Amygdala (tissue), 56 donors: Measurements from ENCODE around the gene PDE11A.
A peak's percentile ranks its signal among the peaks of the same experiment; 100 is the strongest.
"Not testable (repeated sequence)": the region's sequence is repeated elsewhere in the genome, so short reads cannot be mapped to it uniquely, and the experiment has no call there.

ENCODE experiments used
- DNase-seq, 56 donors: peaks; one replicate each; lab custom pipeline; 2025; lab: John Stamatoyannopoulos, UW

PDE11A gene

DNA sequence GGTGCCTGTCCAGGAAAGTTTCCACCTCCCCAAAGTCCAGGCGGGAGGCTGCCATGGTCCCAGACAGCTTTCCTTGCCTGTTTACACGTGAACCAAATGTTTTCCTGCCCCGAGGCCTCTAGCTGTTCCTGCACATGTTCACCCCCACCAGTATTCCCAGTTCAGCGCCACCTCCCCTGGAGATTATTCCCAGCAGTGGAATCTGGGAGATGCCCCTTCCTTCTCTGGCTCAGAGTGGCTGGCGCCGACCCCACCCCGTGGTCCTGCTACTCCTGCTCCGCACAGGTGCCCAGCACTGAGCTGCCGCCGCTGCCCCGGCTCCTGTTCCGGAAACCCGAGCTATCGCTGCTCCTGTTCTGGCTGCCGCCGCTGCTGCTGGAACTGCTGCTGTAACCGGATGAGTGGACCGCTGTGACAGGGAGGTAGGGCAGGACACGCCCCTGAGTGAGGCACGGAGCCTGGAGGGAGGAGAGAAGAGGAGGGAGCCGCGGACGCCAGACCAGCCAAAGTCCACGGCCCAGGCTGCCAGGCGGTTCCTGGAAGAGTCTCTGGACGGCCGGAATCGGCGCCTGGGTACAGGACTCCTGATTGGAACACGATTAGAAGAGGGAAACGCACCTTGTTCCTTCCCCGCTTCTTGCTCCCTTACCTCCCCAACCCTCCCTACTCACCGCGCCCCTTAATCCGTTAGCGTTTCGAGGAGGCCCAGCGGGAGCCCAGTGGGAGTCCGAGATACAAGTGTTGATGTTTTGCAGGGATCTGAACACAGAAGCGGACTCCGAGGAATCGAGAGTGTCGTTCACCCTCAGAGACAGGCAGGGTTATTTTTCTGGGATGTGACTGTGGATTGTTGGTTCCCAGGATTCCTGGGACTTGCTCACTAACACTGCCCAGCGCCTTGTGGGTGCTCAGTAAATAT, at the start of gene PDE11A:
PDE11A (minus strand) TSS at position 395 of the 919 bp plus-strand sequence; CDS start at position 55, 340 bp downstream.
- peak in 24 of 56 donors; percentile 0 to 47 (median 10) for DNase-seq

GRCh38 chr2:178119179-178119922, 46.8 kb upstream of the PDE11A start:
- DNase-seq: no peak

- no peak for DNase-seq
Observed at GRCh38 chr2:178117725-178118124, 45.1 kb upstream of the PDE11A start.

DNA sequence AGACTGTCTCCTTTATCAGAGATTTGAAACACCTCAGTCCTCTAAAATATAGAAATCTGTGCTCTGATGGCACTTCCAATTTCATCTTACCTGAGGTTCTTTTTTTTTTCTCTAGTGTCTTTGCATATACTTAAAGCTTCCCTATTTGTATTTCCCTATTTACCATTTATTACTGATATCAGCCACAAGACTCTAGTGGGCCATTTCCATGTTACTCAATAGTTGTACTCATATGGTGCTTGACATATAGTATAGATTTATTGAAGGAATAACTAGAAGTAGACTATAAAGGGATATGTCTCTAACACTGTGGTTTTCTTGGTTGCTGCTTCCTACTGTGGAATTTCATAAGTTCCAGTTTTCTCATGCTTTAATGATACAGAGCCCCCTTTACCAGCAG, 42.7 kb upstream of the PDE11A start:
- DNase-seq: no peak

- no peak for DNase-seq
Observed at GRCh38 chr2:178114462-178114861, 41.9 kb upstream of the PDE11A start.

GRCh38 chr2:178112202-178113152, 39.9 kb upstream of the PDE11A start, which contains the start of gene RBM45:
Gene RBM45, plus strand, starts transcription at chr2:178112437. Its CDS starts 110 bp downstream, at chr2:178112547.
- peak; percentile 16 to 90 (median 70) for DNase-seq

DNA sequence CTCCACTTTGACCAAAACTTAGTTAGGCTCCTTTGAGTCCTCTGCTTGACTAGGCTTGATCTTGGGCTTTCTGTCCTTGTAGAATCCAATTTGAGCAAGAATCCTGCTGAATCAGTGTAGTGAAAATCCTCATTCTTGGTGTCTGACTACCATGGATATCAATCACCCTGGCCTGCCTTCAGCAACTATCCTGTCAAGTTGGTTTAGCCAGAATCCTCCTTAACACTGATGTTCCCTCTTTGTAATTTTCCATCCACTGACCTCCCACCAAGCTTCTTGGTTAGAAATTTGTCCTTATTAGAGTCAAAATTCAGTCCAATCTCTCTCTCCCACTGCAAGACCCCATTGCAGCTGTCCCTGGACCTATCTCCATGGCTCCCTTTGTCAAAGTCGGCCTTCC, 39.2 kb upstream of the PDE11A start:
- no peak for DNase-seq

- no peak for DNase-seq
Observed at GRCh38 chr2:178110681-178111080, 38.1 kb upstream of the PDE11A start.

- DNase-seq: peak in 1 of 56 donors; percentile 23
Observed at GRCh38 chr2:178109813-178110212, 37.2 kb upstream of the PDE11A start.

GRCh38 chr2:178108176-178108575, 35.6 kb upstream of the PDE11A start:
- DNase-seq: no peak

DNA sequence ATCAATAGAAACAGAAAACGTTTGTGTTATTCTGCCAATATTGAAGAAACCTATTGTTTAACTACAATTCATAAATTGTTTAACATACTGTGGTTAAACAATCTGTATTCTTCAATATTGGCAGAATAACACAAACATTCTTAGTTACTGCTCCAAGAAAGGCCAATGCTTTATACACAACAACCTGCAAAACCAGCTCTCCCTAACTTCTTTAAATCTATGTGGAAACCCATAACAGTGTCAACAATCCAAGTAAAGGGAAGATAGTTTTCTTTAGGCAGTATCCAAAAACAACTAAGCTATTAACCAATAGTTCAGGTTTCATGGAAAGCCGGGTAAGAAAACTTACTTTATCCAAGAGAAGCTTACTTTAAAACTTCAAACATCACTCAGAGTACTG, 33.5 kb upstream of the PDE11A start:
- DNase-seq: no peak

DNA sequence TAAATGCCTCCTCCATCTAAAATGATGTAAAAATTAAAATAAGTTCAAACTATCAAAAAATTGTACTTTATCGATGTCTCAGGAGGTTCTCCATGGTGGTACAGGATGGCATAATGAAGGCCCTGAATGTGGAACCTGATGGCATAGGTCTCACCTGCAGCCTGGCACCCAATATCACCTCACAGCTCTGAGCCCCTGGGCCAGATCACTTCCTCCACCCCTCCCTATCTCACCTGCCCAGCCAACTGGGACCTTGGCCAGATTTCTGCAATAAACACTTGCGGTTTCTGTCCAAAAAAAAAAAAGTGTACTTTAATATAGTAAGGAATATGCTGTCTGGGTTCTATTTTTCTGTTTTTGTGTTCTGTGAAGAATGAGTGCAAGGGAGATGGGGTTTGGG, 33.0 kb upstream of the PDE11A start:
- DNase-seq: no peak

- DNase-seq: no peak
Observed at GRCh38 chr2:178101321-178102079, 28.9 kb upstream of the PDE11A start.

DNA sequence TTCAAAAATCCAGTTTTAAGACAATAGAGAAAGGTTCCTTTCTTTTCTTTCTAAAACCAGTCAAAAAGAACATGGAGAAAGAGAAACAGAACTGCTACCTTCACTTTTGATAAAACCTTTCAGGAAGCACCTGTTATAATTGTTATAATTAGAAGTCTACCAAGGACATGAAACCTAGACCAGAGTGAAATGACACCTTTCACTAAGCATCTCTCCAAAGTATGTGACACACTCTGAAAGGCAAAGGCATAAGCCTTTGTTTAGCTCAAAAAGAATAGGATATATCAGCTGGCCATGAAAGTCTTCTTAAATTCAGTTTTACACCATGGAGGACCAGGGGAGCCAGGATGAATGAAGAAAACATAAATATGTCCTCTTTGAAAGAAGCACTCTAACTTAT, 20.9 kb upstream of the PDE11A start:
- no peak for DNase-seq

DNA sequence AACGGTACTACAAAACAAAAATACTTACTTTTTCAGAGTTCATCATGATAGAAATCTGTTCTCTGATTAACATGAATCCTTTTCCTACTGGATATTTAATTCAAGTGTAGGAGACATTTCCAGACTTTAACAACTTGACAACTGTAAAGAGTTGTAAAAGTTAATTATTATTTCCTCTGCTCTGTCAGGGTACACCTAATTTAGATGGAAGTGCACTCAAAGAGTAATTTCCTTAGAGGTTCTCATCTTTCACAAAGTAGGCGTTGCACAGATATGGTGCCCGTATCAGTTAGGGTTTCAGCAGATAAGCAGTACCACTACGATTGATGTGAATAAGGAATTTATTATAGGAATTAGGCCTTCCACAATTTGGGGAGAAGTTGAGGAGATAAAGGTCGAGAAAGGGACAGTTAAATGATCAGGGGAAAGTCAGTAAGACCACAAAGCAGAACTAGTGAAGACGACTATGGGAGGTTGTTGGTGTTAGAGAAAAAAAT, 16.2 kb upstream of the PDE11A start:
- no peak for DNase-seq

GRCh38 chr2:178084273-178084672, 11.7 kb upstream of the PDE11A start:
- no peak for DNase-seq

GRCh38 chr2:178082408-178083045, 9.9 kb upstream of the PDE11A start:
- DNase-seq: no peak

DNA sequence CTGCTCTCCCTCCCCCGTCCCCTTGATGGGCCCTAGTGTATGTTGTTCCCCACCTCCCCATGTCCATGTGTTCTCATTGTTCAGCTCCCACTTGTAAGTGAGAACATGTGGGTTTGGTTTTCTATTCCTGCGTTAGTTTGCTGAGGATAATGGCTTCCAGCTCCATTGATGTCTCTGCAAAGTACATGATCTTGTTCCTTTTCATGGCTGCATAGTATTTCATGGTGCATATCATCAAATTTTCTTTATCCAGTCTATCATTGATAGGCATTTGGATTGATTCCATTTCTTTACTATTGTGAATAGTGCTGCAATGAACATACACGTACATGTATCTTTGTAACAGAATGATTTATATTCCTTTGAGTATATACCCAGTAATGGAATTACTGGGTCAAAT, 6.7 kb upstream of the PDE11A start:
- DNase-seq: not testable (repeated sequence)

DNA sequence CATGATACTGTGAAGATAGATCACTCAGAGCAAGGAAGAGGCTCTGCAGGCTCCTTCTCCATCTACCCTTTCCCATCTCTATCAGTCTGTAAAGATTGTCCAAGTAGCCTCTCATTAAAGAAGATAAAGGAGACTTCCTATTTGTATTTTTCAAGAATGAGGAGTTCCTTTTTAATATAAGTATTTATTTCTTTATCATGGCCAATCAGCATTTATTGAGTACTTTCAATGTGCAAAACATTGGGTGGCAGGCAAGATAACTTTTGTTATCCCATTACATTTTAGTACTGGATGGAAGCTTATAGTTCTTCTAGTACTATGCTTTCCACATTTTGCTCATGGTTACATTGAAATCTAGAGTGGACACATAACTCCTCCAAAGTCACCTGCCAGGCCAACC, 3.6 kb upstream of the PDE11A start:
- no peak for DNase-seq
